ENCODE measurements around the gene IGF1R. TPM values are rescaled to one million over a fixed set of nuclear protein-coding genes. Genes with fewer than 3 reads are reported as not detected.
"Not testable (repeated sequence)": the region's sequence is repeated elsewhere in the genome, so short reads cannot be mapped to it uniquely, and the experiment has no call there.

The IGF1R gene
- total and polyA plus RNA-seq, 4 donors = 17.6 to 34.8 (median 21.0) TPM

DNA sequence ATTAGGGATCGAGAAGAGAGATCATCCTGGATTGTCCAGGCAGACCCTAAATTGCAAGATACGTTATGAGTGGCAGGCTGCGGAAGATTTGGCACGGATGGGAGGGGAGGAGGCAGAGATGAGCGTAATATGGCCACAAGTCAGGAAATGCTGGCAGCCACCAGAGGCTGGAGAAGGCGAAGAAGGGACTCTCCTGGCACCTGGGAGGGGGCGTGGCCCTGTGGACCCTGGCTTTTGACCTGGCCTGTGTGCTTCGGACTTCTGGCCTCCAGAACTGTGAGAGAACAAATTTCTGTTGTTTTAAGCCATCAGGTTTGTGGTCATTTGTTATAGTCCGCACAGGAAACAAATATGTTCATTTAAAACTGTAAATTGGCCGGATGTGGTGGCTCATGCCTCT lies 31.9 kb upstream of the IGF1R start:
- Histone ChIP-seq H3K4me3 (ENCODE audit: low read depth, low read length) (no peak overlapping the region), H3K27ac (ENCODE audit: low read depth, low read length) (no peak overlapping the region), H3K4me1 (ENCODE audit: control insufficient read depth, insufficient read depth, low read length) (no peaks in the 10 kb centered on the region), H3K9me3 (ENCODE audit: control insufficient read depth, insufficient read depth, low read length) (no peaks in the 10 kb centered on the region), H3K27me3 (ENCODE audit: control insufficient read depth, insufficient read depth, low read length) (peaks cover 2% of the 10 kb centered on the region), H3K36me3 (ENCODE audit: control insufficient read depth, insufficient read depth, low read length) (no peaks in the 10 kb centered on the region)
- DNase-seq (ENCODE audit: low read depth in 4 of 6, low spot score in 6 of 6) = no peak
- 73% methylated on average over 10 of the region's 10 CpGs for WGBS (ENCODE audit: insufficient coverage)

DNA sequence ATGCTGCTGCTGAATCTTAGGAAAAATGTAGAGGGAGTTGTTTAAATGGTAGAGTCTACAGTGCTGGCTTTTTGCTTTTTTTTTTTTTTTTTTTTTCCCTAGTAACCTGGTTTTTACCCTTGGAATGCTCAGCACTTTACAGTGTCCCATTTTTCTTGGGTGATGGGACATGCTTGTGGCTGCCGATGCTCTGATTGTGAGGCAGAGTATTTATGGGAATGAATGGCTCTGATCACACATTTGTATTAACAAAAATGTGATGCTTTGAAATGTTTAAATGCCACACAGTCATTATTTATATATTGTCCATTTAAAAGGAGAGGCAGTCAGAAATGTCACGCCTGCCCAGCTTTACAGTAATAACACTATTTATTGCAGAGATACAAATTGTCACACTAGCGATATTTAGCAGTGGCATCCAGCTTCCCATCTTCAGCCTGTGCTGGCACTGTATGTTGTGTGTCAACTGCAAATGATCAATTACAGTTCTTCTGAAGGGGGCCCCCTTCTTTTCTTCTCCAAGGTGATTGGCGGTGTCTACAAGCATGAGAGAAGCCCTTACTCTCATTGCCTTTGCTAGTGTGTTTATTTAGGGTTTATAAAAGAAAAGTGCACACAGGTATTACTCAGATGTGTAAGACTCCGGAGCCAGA lies 30.9 kb upstream of the IGF1R start:
- peak in 1 of 6 donors; percentile 37 for DNase-seq (ENCODE audit: low read depth in 4 of 6, low spot score in 6 of 6)
- WGBS (ENCODE audit: insufficient coverage) = 80% methylated on average over 1 of the region's 5 CpGs
- no peak overlapping the region for H3K4me3 ChIP-seq (ENCODE audit: low read depth, low read length)
- peaks cover 6% of the 10 kb centered on the region for H3K27me3 ChIP-seq (ENCODE audit: control insufficient read depth, insufficient read depth, low read length)
- no peak overlapping the region for H3K27ac ChIP-seq (ENCODE audit: low read depth, low read length)
- H3K36me3 ChIP-seq (ENCODE audit: control insufficient read depth, insufficient read depth, low read length) = no peaks in the 10 kb centered on the region
- H3K9me3 ChIP-seq (ENCODE audit: control insufficient read depth, insufficient read depth, low read length) = no peaks in the 10 kb centered on the region
- H3K4me1 ChIP-seq (ENCODE audit: control insufficient read depth, insufficient read depth, low read length) = no peaks in the 10 kb centered on the region

DNA sequence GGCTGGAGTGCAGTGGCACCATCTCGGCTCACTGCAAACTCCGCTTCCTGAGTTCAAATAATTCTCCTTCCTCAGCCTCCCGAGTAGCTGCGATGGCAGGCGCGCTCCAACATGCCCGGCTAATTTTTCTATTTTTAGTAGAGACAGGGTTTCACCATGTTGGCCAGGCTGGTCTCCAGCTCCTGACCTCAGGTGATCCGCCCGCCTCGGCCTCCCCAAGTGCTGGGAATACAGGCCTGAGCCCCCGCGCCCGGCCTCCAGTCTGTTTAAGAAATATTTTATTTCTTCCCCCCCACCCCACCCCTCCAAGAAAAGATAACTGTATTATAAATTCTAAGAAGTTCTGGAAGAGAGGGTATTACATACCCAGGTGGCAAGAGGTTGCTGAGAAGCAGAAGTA lies 29.8 kb upstream of the IGF1R start:
- H3K36me3 ChIP-seq (ENCODE audit: control insufficient read depth, insufficient read depth, low read length); DNase-seq (ENCODE audit: low read depth in 4 of 6, low spot score in 6 of 6); H3K4me3 ChIP-seq (ENCODE audit: low read depth, low read length); H3K27ac ChIP-seq (ENCODE audit: low read depth, low read length); H3K9me3 ChIP-seq (ENCODE audit: control insufficient read depth, insufficient read depth, low read length); H3K4me1 ChIP-seq (ENCODE audit: control insufficient read depth, insufficient read depth, low read length); H3K27me3 ChIP-seq (ENCODE audit: control insufficient read depth, insufficient read depth, low read length): not testable (repeated sequence)
- WGBS (ENCODE audit: insufficient coverage) = 100% methylated on average over 4 of the region's 13 CpGs

DNA sequence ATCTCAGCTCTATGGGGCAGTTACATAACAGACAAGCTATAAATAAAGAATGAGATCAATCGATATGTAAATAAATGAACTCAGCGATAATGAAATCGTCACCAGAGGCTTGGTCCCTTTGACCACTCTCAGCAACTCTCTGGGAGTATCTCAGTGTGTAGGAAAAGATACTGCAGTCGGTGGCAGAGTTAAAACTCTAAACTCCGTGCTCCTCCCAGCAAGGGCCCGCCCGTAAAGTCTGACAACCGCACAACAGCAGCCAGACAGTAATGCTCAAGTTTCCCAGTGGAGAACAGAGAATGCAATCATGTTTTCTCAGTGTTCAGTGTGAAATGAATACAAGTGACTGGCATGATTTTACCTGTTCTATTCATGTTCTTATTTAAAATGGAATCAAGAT lies 28.3 kb upstream of the IGF1R start:
- Histone ChIP-seq H3K4me1 (ENCODE audit: control insufficient read depth, insufficient read depth, low read length) (no peaks in the 10 kb centered on the region), H3K9me3 (ENCODE audit: control insufficient read depth, insufficient read depth, low read length) (no peaks in the 10 kb centered on the region), H3K36me3 (ENCODE audit: control insufficient read depth, insufficient read depth, low read length) (no peaks in the 10 kb centered on the region), H3K27me3 (ENCODE audit: control insufficient read depth, insufficient read depth, low read length) (peaks cover 6% of the 10 kb centered on the region), H3K4me3 (ENCODE audit: low read depth, low read length) (no peak overlapping the region), H3K27ac (ENCODE audit: low read depth, low read length) (no peak overlapping the region)
- 68% methylated on average over 8 of the region's 8 CpGs for WGBS (ENCODE audit: insufficient coverage)
- DNase-seq (ENCODE audit: low read depth in 4 of 6, low spot score in 6 of 6) = no peak

DNA sequence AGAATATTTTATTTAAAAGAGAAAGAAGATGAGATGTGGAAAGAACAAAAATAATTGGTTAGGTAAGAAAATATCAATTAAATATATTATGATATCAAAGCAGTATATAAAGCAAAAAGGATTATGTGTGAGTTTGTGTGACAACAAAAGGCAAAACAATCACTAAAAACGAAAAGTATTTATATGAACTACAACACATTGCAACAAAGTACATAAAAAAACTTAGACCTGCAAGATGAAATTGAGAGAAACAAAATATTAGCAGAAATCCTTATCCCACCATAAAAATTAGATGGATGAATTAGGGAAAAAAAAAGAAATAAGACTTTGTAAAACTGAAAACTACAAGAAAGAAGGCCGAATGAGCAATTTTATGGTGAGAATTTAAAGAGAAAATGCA lies 27.3 kb upstream of the IGF1R start:
- WGBS (ENCODE audit: insufficient coverage) = no CpG with 5 or more reads among the region's 2 CpGs
- no peaks in the 10 kb centered on the region for H3K4me1 ChIP-seq (ENCODE audit: control insufficient read depth, insufficient read depth, low read length)
- H3K9me3 ChIP-seq (ENCODE audit: control insufficient read depth, insufficient read depth, low read length) = no peaks in the 10 kb centered on the region
- peaks cover 6% of the 10 kb centered on the region for H3K27me3 ChIP-seq (ENCODE audit: control insufficient read depth, insufficient read depth, low read length)
- no peak for DNase-seq (ENCODE audit: low read depth in 4 of 6, low spot score in 6 of 6)
- no peaks in the 10 kb centered on the region for H3K36me3 ChIP-seq (ENCODE audit: control insufficient read depth, insufficient read depth, low read length)
- no peak overlapping the region for H3K27ac ChIP-seq (ENCODE audit: low read depth, low read length)
- H3K4me3 ChIP-seq (ENCODE audit: low read depth, low read length) = no peak overlapping the region

DNA sequence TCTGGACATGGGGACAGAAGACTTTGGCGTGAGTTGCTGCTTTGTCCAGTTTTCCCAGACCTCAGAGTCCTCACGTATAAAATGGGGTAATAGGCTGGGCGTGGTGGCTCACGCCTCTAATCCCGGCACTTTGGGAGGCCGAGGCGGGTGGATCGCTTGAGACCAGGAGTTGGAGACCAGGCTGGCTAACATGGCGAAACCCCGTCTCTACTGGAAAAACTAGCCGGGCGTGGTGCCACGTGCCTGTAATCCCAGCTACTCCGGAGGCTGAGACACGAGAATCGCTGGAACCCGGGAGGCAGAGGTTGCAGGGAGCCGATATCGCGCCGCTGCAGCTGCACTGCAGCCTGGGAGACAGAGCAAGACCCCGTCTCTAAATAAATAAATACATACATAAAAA lies 22.7 kb upstream of the IGF1R start:
- H3K9me3 ChIP-seq (ENCODE audit: control insufficient read depth, insufficient read depth, low read length) = no peaks in the 10 kb centered on the region
- H3K27ac ChIP-seq (ENCODE audit: low read depth, low read length) = no peak overlapping the region
- no peak for DNase-seq (ENCODE audit: low read depth in 4 of 6, low spot score in 6 of 6)
- H3K36me3 ChIP-seq (ENCODE audit: control insufficient read depth, insufficient read depth, low read length) = no peaks in the 10 kb centered on the region
- WGBS (ENCODE audit: insufficient coverage) = 98% methylated on average over 16 of the region's 22 CpGs
- no peak overlapping the region for H3K4me3 ChIP-seq (ENCODE audit: low read depth, low read length)
- H3K27me3 ChIP-seq (ENCODE audit: control insufficient read depth, insufficient read depth, low read length) = peaks cover 4% of the 10 kb centered on the region
- no peaks in the 10 kb centered on the region for H3K4me1 ChIP-seq (ENCODE audit: control insufficient read depth, insufficient read depth, low read length)

DNA sequence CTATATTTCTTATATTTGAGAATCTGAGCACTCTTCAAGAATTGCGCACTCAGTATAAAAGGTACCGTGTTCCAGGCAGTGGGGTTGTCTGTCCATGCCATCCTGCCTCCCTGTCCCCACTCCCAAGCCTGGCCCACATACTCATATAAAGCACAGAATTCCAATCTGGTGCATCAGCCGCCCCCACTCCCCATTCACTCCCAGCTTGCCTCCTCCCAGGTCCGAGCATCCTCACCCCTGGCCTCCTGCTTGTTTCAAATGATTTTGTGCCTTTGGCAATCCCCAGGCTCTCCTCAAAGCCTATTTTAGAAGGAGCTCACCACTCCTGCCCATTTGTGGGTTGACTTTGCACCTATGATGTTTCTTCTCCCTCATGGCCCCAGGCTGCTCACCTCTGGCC lies 22.2 kb upstream of the IGF1R start:
- Histone ChIP-seq H3K36me3 (ENCODE audit: control insufficient read depth, insufficient read depth, low read length) (no peaks in the 10 kb centered on the region), H3K27ac (ENCODE audit: low read depth, low read length) (no peak overlapping the region), H3K4me3 (ENCODE audit: low read depth, low read length) (no peak overlapping the region), H3K27me3 (ENCODE audit: control insufficient read depth, insufficient read depth, low read length) (peaks cover 4% of the 10 kb centered on the region), H3K9me3 (ENCODE audit: control insufficient read depth, insufficient read depth, low read length) (no peaks in the 10 kb centered on the region), H3K4me1 (ENCODE audit: control insufficient read depth, insufficient read depth, low read length) (no peaks in the 10 kb centered on the region)
- DNase-seq (ENCODE audit: low read depth in 4 of 6, low spot score in 6 of 6) = no peak
- WGBS (ENCODE audit: insufficient coverage) = 85% methylated on average over 4 of the region's 4 CpGs

DNA sequence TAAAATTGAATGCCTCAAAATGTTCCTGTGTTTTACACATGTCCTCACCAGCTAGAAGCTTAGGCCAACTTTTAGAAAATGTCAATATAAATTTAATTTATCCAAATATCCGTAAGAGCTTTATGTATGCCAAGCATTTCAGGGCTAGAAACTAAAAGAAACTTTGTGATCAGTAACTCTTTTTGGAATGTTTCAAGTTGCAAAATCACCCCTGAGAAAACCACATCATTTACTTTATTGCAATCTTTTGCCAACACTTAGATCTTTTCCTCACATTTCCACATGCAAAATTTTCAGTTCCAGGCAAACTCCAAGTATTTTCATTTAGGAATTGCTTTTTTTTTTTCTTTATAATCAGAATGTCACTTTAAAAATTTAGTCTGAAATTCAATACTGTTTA lies 20.1 kb upstream of the IGF1R start:
- Histone ChIP-seq H3K36me3 (ENCODE audit: control insufficient read depth, insufficient read depth, low read length) (no peaks in the 10 kb centered on the region), H3K4me3 (ENCODE audit: low read depth, low read length) (no peak overlapping the region), H3K4me1 (ENCODE audit: control insufficient read depth, insufficient read depth, low read length) (no peaks in the 10 kb centered on the region), H3K27me3 (ENCODE audit: control insufficient read depth, insufficient read depth, low read length) (no peaks in the 10 kb centered on the region), H3K9me3 (ENCODE audit: control insufficient read depth, insufficient read depth, low read length) (no peaks in the 10 kb centered on the region), H3K27ac (ENCODE audit: low read depth, low read length) (no peak overlapping the region)
- no CpG with 5 or more reads among the region's 1 CpG for WGBS (ENCODE audit: insufficient coverage)
- DNase-seq (ENCODE audit: low read depth in 4 of 6, low spot score in 6 of 6) = no peak

DNA sequence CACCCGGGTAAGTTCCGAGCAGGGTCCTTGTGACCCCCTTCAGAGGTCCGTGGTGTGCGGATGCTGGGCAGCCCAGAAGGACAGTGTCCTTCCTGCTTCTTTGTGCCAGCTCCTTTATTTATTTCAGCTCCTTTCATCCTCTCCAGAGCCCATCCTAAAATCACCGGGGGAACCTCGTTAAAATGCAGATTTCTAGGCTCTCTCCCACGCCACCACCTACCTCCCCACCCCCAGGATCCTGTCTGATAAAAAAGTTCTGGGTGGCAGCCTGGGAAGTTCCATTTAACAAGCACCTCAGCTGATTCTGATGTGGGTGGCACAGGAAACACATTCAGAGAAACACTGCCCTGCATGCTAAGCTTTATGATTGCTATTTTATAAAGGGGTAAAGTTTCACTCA lies 12.5 kb upstream of the IGF1R start:
- Histone ChIP-seq H3K36me3 (ENCODE audit: control insufficient read depth, insufficient read depth, low read length) (no peaks in the 10 kb centered on the region), H3K4me1 (ENCODE audit: control insufficient read depth, insufficient read depth, low read length) (no peaks in the 10 kb centered on the region), H3K27ac (ENCODE audit: low read depth, low read length) (no peak overlapping the region), H3K9me3 (ENCODE audit: control insufficient read depth, insufficient read depth, low read length) (no peaks in the 10 kb centered on the region), H3K27me3 (ENCODE audit: control insufficient read depth, insufficient read depth, low read length) (peaks cover 2% of the 10 kb centered on the region), H3K4me3 (ENCODE audit: low read depth, low read length) (no peak overlapping the region)
- 62% methylated on average over 4 of the region's 7 CpGs for WGBS (ENCODE audit: insufficient coverage)
- DNase-seq (ENCODE audit: low read depth in 4 of 6, low spot score in 6 of 6) = no peak

DNA sequence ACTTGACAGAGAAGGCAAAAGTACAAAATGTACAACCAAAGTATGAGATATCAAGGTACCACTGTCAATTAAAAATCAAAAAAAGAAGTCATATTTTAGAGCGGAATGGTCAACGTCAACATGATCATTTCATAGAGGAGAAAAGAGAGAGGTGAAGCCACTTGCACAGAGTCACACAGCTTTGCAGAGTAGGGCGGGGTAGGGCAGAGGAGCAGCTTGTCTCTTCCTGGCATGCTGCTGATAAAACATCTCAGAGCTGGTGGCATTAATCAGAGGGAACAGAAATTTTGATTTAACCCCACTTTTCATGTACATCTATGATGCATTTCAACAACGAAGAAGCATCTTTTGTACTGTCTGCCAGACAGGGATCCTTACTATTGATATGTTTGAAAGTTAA lies 5.2 kb upstream of the IGF1R start:
- Histone ChIP-seq H3K36me3 (ENCODE audit: control insufficient read depth, insufficient read depth, low read length) (no peaks in the 10 kb centered on the region), H3K27ac (ENCODE audit: low read depth, low read length) (no peak overlapping the region), H3K4me1 (ENCODE audit: control insufficient read depth, insufficient read depth, low read length) (no peaks in the 10 kb centered on the region), H3K9me3 (ENCODE audit: control insufficient read depth, insufficient read depth, low read length) (no peaks in the 10 kb centered on the region), H3K27me3 (ENCODE audit: control insufficient read depth, insufficient read depth, low read length) (peaks cover 4% of the 10 kb centered on the region), H3K4me3 (ENCODE audit: low read depth, low read length) (no peak overlapping the region)
- DNase-seq (ENCODE audit: low read depth in 4 of 6, low spot score in 6 of 6) = no peak
- WGBS (ENCODE audit: insufficient coverage) = 95% methylated on average over 3 of the region's 4 CpGs
